PC-9 (cell line): Measurements from ENCODE around the gene NUP133.
"Not testable (repeated sequence)": the region's sequence is repeated elsewhere in the genome, so short reads cannot be mapped to it uniquely, and the experiment has no call there.

Experiments
- EZH2 ChIP-seq: fragments of 200-600 bp; sonication (generic); IDR thresholded peaks from 2 replicates; pipeline ENCODE4 v1.8.0; 2017; ENCODE audit warnings: antibody characterized with exemption, low read depth
- TF ChIP-seq, protein P1 (sequence below): fragments of 200-600 bp; sonication (generic); conservative IDR thresholded peaks from 2 replicates; pipeline ENCODE4 v1.6.1; 2017; ENCODE audit warnings: mixed run types, antibody characterized with exemption, mild to moderate bottlenecking, moderate library complexity

DNA sequence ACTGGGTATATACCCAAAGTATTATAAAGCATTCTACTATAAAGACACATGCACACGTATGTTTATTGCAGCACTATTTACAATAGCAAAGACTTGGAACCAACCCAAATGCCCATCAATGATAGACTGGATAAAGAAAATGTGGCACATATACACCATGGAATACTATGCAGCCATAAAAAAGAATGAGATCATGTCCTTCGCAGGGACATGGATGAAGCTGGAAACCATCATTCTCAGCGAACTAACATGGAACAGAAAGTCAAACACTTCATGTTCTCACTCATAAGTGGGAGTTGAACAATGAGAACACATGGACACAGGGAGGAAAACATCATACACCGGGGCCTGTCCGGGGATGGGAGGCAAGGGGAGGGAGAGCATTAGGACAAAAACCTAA is 113.6 kb downstream of the NUP133 start:
- TF ChIP-seq, protein P1, sequence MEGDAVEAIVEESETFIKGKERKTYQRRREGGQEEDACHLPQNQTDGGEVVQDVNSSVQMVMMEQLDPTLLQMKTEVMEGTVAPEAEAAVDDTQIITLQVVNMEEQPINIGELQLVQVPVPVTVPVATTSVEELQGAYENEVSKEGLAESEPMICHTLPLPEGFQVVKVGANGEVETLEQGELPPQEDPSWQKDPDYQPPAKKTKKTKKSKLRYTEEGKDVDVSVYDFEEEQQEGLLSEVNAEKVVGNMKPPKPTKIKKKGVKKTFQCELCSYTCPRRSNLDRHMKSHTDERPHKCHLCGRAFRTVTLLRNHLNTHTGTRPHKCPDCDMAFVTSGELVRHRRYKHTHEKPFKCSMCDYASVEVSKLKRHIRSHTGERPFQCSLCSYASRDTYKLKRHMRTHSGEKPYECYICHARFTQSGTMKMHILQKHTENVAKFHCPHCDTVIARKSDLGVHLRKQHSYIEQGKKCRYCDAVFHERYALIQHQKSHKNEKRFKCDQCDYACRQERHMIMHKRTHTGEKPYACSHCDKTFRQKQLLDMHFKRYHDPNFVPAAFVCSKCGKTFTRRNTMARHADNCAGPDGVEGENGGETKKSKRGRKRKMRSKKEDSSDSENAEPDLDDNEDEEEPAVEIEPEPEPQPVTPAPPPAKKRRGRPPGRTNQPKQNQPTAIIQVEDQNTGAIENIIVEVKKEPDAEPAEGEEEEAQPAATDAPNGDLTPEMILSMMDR = not testable (repeated sequence)
- not testable (repeated sequence) for TF ChIP-seq EZH2
